Measurements from ENCODE around the gene MBL2. TPM values are rescaled to one million over a fixed set of nuclear protein-coding genes. Genes with fewer than 3 reads are reported as not detected.

Gene MBL2
- polyA plus RNA-seq, 1 experiment = not detected

DNA sequence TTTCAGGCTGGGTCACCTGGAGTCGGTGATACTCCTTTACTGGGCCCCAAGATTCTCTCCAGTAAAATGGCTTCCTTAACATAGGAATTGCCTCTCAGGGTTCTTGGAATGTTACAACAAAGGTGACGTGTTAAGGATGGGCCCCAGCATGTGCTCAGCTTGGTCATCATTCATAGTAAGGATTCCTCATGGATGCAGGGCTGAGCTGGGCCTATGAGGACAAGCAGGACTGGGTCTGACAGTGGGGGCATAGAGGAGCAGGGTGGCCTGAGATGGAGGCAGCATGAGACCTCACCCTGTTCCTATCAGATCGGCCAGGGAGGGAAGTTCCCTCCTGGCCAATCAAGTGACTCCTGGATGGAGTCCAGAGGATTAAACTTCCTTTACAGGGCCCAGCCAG, 12.8 kb upstream of the MBL2 start:
- TF ChIP-seq CTCF (IDR thresholded peaks at IDR 0.05; ENCODE audit: low read depth, low read length) = no peak
- Histone ChIP-seq H3K4me3 (ENCODE audit: low read depth, low read length) (no peak overlapping the region), H3K27me3 (ENCODE audit: control insufficient read depth, insufficient read depth, low read length) (no peaks in the 10 kb centered on the region), H3K9me3 (ENCODE audit: control insufficient read depth, insufficient read depth, low read length) (no peaks in the 10 kb centered on the region), H3K27ac (ENCODE audit: low read depth, low read length) (no peak overlapping the region)
- CTCF ChIA-PET = no interaction called here
- no peak for DNase-seq (ENCODE audit: low read depth, low spot score)
- POLR2A ChIA-PET = no interaction called here

GRCh38 chr10:52783726-52784125, 11.1 kb upstream of the MBL2 start:
- DNase-seq (ENCODE audit: low read depth, low spot score) = no peak
- ChIA-PET CTCF (interaction anchor here (0.7 to 1.3 kb wide), 3 partner anchors 43 to 140 kb away, joined by 3 to 4 read pairs (median 3); no protein-coding TSS in a partner anchor), POLR2A (no interaction called here)
- no peak overlapping the region for H3K27ac ChIP-seq (ENCODE audit: low read depth, low read length)
- peaks cover 2% of the 10 kb centered on the region for H3K27me3 ChIP-seq (ENCODE audit: control insufficient read depth, insufficient read depth, low read length)
- no peak for TF ChIP-seq CTCF (IDR thresholded peaks at IDR 0.05; ENCODE audit: low read depth, low read length)
- no peak overlapping the region for H3K4me3 ChIP-seq (ENCODE audit: low read depth, low read length)
- H3K9me3 ChIP-seq (ENCODE audit: control insufficient read depth, insufficient read depth, low read length) = no peaks in the 10 kb centered on the region; the same call in 1 of the 2 replicates

DNA sequence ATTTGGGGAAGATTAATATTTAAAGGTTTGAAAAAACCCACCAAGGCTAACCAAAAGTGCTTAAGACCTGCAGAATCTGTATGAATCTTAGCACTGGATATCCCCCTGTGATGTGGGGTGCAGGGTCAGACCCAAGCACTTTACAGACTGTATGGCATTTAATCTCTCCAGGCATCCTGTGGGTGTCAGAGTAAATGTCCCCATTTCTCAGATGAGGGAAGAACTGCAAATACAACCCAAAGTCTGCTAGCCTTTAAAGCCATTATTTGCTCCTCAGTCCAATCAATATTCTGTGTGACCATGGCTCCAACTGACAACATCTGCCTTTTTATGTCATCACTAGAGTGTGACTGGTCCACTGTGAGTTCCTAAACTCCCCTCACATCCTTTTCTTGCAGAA, 10.0 kb upstream of the MBL2 start:
- H3K27me3 ChIP-seq (ENCODE audit: control insufficient read depth, insufficient read depth, low read length) = peaks cover 8% of the 10 kb centered on the region
- no peak overlapping the region for H3K27ac ChIP-seq (ENCODE audit: low read depth, low read length)
- DNase-seq (ENCODE audit: low read depth, low spot score) = no peak
- peaks cover 3% of the 10 kb centered on the region; the same call in 1 of the 2 replicates for H3K9me3 ChIP-seq (ENCODE audit: control insufficient read depth, insufficient read depth, low read length)
- CTCF ChIA-PET = interaction anchor here (1.1 to 7.5 kb wide), 4 partner anchors 9 to 138 kb away, joined by 3 to 93 read pairs (median 68); no protein-coding TSS in a partner anchor
- TF ChIP-seq CTCF (IDR thresholded peaks at IDR 0.05; ENCODE audit: low read depth, low read length) = no peak
- no peak overlapping the region for H3K4me3 ChIP-seq (ENCODE audit: low read depth, low read length)
- POLR2A ChIA-PET = no interaction called here

DNA sequence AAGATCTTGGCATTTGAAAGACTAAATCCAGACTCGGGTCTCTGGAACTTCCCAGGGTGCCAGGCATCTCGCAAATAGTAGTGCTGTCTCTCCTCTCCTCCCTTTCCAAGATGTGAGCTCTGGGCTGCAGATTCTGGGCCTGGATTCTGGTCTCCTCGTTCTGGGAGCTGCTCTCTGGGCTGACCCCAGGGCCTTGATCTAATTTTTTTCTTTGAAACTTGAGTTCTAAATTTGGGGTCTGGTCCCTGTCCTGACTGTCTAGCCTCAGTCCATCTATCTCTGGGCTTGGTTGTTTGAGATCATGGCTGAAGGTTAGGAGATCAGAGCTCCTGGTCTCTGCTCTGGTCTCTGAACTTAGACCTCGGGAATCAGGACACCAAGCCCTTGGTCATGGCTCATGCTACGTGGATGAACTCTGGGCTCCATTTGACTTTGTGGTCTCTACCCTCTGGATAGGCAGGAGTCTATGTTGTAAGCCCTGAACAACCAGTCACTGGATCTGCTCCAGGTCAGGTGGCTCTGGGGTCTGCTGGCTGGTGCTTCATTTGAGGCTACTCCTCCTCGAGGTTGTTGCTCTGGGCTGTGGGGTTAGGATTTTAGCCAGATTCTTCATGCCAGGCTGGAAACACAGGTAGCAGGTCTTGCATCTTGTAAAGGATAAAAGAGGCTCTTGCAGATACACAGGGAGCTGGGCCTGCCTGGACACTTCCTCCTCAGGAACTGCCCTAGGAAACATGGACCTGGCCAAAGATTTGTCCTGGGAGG, 8.0 kb upstream of the MBL2 start:
- Histone ChIP-seq H3K27ac (ENCODE audit: low read depth, low read length) (no peak overlapping the region), H3K27me3 (ENCODE audit: control insufficient read depth, insufficient read depth, low read length) (peaks cover 12% of the 10 kb centered on the region), H3K4me3 (ENCODE audit: low read depth, low read length) (no peak overlapping the region), H3K9me3 (ENCODE audit: control insufficient read depth, insufficient read depth, low read length) (peaks cover 3% of the 10 kb centered on the region; the same call in 1 of the 2 replicates)
- ChIA-PET POLR2A (no interaction called here), CTCF (interaction anchor here (0.8 to 7.5 kb wide), 17 partner anchors 9 to 472 kb away, joined by 3 to 93 read pairs (median 4); no protein-coding TSS in a partner anchor)
- no peak for TF ChIP-seq CTCF (IDR thresholded peaks at IDR 0.05; ENCODE audit: low read depth, low read length)
- DNase-seq (ENCODE audit: low read depth, low spot score) = no peak

Data from AG04450 (cell line).